Psoas muscle (tissue), 8 donors: ENCODE measurements around the gene COL8A2. TPM values are rescaled to one million over a fixed set of nuclear protein-coding genes. Genes with fewer than 3 reads are reported as not detected.

Experiments used
- ATAC-seq, 4 donors: fragments of 200-7000 bp; cut with Tn5 transposase; one replicate each; pipeline ENCODE4 v1.9.1; 2020; ENCODE audit warnings: moderate library complexity in 3 of 4, mild to moderate bottlenecking in 2 of 4
- DNase-seq, 2 donors: peaks; one replicate each; pipeline ENCODE4 v3.0.0-alpha.2; 2020
- H3K27ac ChIP-seq: fragments of 200-600 bp; one replicate; pipeline ENCODE4 v1.8.0; 2022
- H3K27me3 ChIP-seq, 3 donors: fragments of 200-600 bp in 1 of 3; one replicate each; pipeline versions ENCODE4 v1.6.1 to v1.8.0; 2013 to 2022; ENCODE audit warnings: low read length in 2 of 3, mild to moderate bottlenecking in 2 of 3, moderate library complexity in 1 of 3; ENCODE audit not compliant: insufficient read depth in 3 of 3
- H3K36me3 ChIP-seq, 2 donors: fragments of 200-600 bp in 1 of 2; one replicate each; pipeline versions ENCODE4 v1.6.1 to v1.8.0; 2013 to 2022; ENCODE audit warnings: low read depth in 1 of 2, mild to moderate bottlenecking in 1 of 2, moderate library complexity in 1 of 2; ENCODE audit not compliant: insufficient read depth in 1 of 2
- H3K4me1 ChIP-seq: fragments of 200-600 bp; one replicate; pipeline ENCODE4 v1.8.0; 2022
- H3K4me3 ChIP-seq: fragments of 200-600 bp; one replicate; pipeline ENCODE4 v1.8.0; 2022; ENCODE audit warnings: mild to moderate bottlenecking
- H3K9me3 ChIP-seq: fragments of 200-600 bp; one replicate; pipeline ENCODE4 v1.8.0; 2022
- WGBS, 3 donors: extraction: QIAGEN DNeasy Blood & Tissue Kit; methylation state at CpG; one replicate each; pipeline versions ENCODE4 v1.1.6 to v1.1.7; 2013; 5-methylcytosine and 5-hydroxymethylcytosine counted together
- intact Hi-C, 2 donors: fragments of 100-400 bp; cut with DNase I; formaldehyde crosslinking; loops; one replicate each; pipeline versions ENCODE4 v1.11.0 to v1.14.2; 2022
- polyA plus RNA-seq, 3 donors: library from polyadenylated mRNA; stranded (reverse); fragments of 200-250 nt; gene quantifications; one replicate each; pipeline ENCODE4 v1.2.3, GENCODE V29; 2013
- total RNA-seq, 4 donors: library from RNA; stranded (reverse); fragmentation: NEBNext Ultra II Directional in 2 of 4; extraction: Animal tissue kit (Norgen Biotek cat#: 25700) in 2 of 4; gene quantifications; one replicate each; pipeline versions ENCODE4 v1.2.1 to v1.2.4, GENCODE V29; 2021 to 2023
- TF ChIP-seq, protein P1 (sequence below): fragments of 200-600 bp; IDR thresholded peaks from one replicate; pipeline ENCODE4 v1.8.0; 2022; ENCODE audit warnings: antibody characterized with exemption
- donor health status: healthy with polysubstance abuse.
- donor health status: DM: no; HTN: no; CAD: no; lungs with moderate emphysema.
- donor health status: Bipolar disorder and iron deficiency.
- donor health status: healthy.
- donor health status: DM: yes; HTN: yes; CAD: no.
- donor health status: DM: no; HTN: no; CAD: no.
- donor health status: DM: no; HTN: no; CAD: no.
- donor health status: DM: yes; HTN: yes; CAD: no.

Gene COL8A2
- total and polyA plus RNA-seq, 7 donors = 0.06 to 0.41 (median 0.15) TPM

- ATAC-seq (no peak), DNase-seq (no peak)
- intact Hi-C loops = loop anchor here in 1 of 2 donors (10.0 kb wide), 1 partner anchor 1860 kb away; no protein-coding TSS in a partner anchor
- Histone ChIP-seq H3K9me3 (no peaks in the 10 kb centered on the region), H3K27ac (peak overlapping the region; percentile 94), H3K27me3 (no peaks in the 10 kb centered on the region), H3K36me3 (peaks cover 0 to 4% of the 10 kb centered on the region in 2 donors), H3K4me1 (peaks cover 87% of the 10 kb centered on the region), H3K4me3 (no peak overlapping the region)
- 58 to 100% (median 100%) methylated on average over 1 of the region's 1 CpG for WGBS, 3 donors
- TF ChIP-seq, protein P1, sequence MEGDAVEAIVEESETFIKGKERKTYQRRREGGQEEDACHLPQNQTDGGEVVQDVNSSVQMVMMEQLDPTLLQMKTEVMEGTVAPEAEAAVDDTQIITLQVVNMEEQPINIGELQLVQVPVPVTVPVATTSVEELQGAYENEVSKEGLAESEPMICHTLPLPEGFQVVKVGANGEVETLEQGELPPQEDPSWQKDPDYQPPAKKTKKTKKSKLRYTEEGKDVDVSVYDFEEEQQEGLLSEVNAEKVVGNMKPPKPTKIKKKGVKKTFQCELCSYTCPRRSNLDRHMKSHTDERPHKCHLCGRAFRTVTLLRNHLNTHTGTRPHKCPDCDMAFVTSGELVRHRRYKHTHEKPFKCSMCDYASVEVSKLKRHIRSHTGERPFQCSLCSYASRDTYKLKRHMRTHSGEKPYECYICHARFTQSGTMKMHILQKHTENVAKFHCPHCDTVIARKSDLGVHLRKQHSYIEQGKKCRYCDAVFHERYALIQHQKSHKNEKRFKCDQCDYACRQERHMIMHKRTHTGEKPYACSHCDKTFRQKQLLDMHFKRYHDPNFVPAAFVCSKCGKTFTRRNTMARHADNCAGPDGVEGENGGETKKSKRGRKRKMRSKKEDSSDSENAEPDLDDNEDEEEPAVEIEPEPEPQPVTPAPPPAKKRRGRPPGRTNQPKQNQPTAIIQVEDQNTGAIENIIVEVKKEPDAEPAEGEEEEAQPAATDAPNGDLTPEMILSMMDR = no peak
These were observed 40.1 kb upstream of the COL8A2 start for GRCh38 chr1:36165145-36165544.

DNA sequence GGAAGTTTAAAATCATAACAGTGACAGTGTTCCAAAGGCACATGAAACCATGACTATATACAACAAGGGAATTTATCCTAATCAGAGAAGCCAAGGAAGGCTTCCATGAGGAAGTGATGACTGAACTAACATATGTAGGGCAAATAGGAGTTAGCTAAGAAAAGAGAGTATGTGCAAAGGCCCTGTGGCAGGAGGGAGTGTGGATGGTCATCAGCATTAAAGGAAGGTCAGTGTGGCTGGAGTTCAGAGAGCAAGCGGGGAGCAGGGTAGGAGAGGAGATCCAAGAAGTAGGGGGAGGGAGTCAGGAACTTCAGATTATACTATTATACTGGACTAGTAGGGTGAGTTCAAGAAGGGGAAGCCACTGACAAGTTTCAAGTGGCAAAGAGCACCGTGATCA is 39.3 kb upstream of the COL8A2 start:
- H3K27me3 ChIP-seq = no peaks in the 10 kb centered on the region
- H3K9me3 ChIP-seq = no peaks in the 10 kb centered on the region
- H3K4me3 ChIP-seq = no peak overlapping the region
- WGBS, 3 donors = 87 to 97% (median 94%) methylated on average over 2 of the region's 2 CpGs
- DNase-seq (no peak), ATAC-seq (no peak)
- intact Hi-C loops = loop anchor here in 1 of 2 donors (10.0 kb wide), 1 partner anchor 1860 kb away; no protein-coding TSS in a partner anchor
- peak overlapping the region; percentile 94 for H3K27ac ChIP-seq
- peaks cover 0 to 4% of the 10 kb centered on the region in 2 donors for H3K36me3 ChIP-seq
- TF ChIP-seq, protein P1 = no peak
- H3K4me1 ChIP-seq = peaks cover 87% of the 10 kb centered on the region

- TF ChIP-seq, protein P1 = no peak
- ATAC-seq = no peak
- Histone ChIP-seq H3K36me3 (peaks cover 0 to 4% of the 10 kb centered on the region in 2 donors), H3K9me3 (no peaks in the 10 kb centered on the region), H3K27ac (peak overlapping the region; percentile 94), H3K4me1 (peaks cover 87% of the 10 kb centered on the region), H3K4me3 (no peak overlapping the region), H3K27me3 (no peaks in the 10 kb centered on the region)
- no peak for DNase-seq
- intact Hi-C loops = loop anchor here in 1 of 2 donors (10.0 kb wide), 1 partner anchor 1861 kb away; no protein-coding TSS in a partner anchor
These were observed 38.4 kb upstream of the COL8A2 start for GRCh38 chr1:36163426-36163825.

DNA sequence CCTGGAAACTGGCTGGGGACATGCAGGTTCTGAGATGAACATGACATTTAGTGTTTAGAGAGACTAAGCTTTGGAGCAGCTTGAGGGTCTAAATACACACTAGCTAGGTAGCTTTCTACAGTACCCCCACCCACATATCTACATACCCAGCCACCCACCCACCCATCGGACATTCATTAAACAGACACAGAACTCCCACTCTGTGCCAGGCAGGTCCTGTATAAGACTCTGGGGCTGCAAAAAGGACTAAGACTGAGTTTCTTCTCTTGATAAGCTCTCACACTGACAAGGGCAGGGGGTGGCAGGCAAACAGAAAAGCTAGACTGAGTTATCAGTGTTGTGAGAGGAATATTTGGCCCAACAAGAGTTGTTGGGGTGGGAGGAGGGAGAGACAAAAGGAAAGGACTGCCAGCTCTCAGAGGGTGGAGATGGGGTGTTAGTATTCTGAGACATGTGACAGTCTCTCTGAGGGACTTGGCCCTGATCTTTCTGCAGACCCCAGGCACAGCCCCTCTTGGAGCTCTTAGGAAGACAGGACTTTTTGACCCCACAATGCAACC is 37.7 kb upstream of the COL8A2 start:
- Histone ChIP-seq H3K27me3 (no peaks in the 10 kb centered on the region), H3K4me3 (peak overlapping the region; percentile 39), H3K36me3 (peaks cover 0 to 4% of the 10 kb centered on the region in 2 donors), H3K4me1 (peaks cover 87% of the 10 kb centered on the region), H3K27ac (peak overlapping the region; percentile 94), H3K9me3 (no peaks in the 10 kb centered on the region)
- ATAC-seq (no peak), DNase-seq (no peak)
- intact Hi-C loops = loop anchor here in 1 of 2 donors (10.0 kb wide), 1 partner anchor 1862 kb away; no protein-coding TSS in a partner anchor
- WGBS, 3 donors = 40 to 80% (median 60%) methylated on average over 1 of the region's 1 CpG
- TF ChIP-seq, protein P1 = no peak
